ENCODE results near the gene CNTN4.

Gene CNTN4

DNA sequence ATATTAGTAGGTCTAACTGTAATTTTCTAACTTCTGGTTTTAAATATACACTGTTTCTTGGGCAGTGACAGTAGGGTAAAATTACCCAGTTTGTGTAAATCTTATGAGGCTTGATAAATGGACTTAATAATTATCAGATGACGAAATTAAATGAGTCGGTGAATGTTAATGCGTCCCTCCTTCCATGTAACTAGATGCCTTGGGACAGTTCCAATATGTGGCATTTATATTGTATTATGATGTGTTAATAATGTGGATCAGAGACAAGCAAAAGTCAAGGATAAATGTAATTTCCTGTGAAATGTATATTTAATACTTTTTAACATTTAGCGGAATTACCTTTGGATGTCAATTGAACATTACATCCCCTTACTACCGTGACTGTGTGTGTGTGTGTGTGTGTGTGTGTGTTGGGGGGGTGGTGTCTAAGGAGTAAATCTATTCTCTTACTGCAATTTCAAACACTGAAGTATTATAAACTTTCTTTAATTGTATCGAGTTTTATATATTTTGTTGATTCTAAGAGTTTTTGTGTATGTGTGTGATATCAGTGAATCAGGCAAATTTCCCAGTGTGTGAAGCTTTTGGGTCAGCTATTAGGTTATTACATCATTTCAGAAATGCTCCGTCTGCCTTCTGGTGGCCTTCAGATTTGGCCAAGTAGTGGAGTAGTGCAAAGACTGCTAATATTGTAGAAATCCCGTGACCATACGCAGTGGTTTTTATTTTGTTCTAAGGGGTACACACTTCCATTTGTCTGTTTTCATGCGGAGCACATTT lies 50.1 kb downstream of the CNTN4 start:
- no peaks in the 10 kb centered on the region for H3K4me1 ChIP-seq (ENCODE audit: control insufficient read depth in 2 of 2, insufficient read depth in 1 of 2, low read depth in 1 of 2, low read length in 2 of 2)
- no peak overlapping the region for H3K18ac ChIP-seq (ENCODE audit: low read length)
- DNase-seq (ENCODE audit: low spot score): no peak
- H3K27ac ChIP-seq (replicated peaks; ENCODE audit: low read length): no peak overlapping the region
- no peak overlapping the region for H2AK5ac ChIP-seq (ENCODE audit: low read depth, low read length)
- H2BK15ac ChIP-seq (ENCODE audit: low read length): no peak overlapping the region
- H3K4me3 ChIP-seq (ENCODE audit: low read length in 2 of 2): no peak overlapping the region
- H3K36me3 ChIP-seq (replicated peaks in 1 of 2; ENCODE audit: control insufficient read depth in 2 of 2, insufficient read depth in 2 of 2, low read length in 2 of 2): no peaks in the 10 kb centered on the region
- H3K9ac ChIP-seq (ENCODE audit: low read depth, low read length, poor library complexity): no peak overlapping the region
- 100% methylated on average over 1 of the region's 10 CpGs; no CpG with 5 or more reads in 1 of the 2 donors for WGBS, 2 donors (ENCODE audit: extremely low coverage in 2 of 2, insufficient read length in 2 of 2, insufficient replicate concordance in 1 of 2)
- no peaks in the 10 kb centered on the region for H3K79me1 ChIP-seq (ENCODE audit: low read depth, low read length)
- H4K8ac ChIP-seq (ENCODE audit: low read depth, low read length): no peak overlapping the region
- no peak overlapping the region for H3K4ac ChIP-seq (ENCODE audit: low read length)
- H3K27me3 ChIP-seq (ENCODE audit: control insufficient read depth in 3 of 3, insufficient read depth in 3 of 3, low read depth in 1 of 3, low read length in 3 of 3): no peaks in the 10 kb centered on the region
- H3K4me2 ChIP-seq (ENCODE audit: insufficient read depth, low read length, poor library complexity, severe bottlenecking): no peak overlapping the region
- no peak overlapping the region for H2BK120ac ChIP-seq (ENCODE audit: low read depth, low read length)
- no peak overlapping the region for H4K91ac ChIP-seq (ENCODE audit: low read depth, low read length, poor library complexity)
- H3K9me3 ChIP-seq (replicated peaks in 1 of 2; ENCODE audit: control insufficient read depth in 2 of 2, insufficient read depth in 1 of 2, low read depth in 1 of 2, low read length in 2 of 2): no peaks in the 10 kb centered on the region
- H3K14ac ChIP-seq (ENCODE audit: low read length): no peak overlapping the region
- H3K23ac ChIP-seq (ENCODE audit: low read depth, low read length, poor library complexity): no peak overlapping the region
- H2BK12ac ChIP-seq (ENCODE audit: low read length): no peak overlapping the region
- H2AFZ ChIP-seq (ENCODE audit: low read length): no peak overlapping the region
- H2BK5ac ChIP-seq (ENCODE audit: low read length): no peak overlapping the region

GRCh38 chr3:2153053-2153452 lies 54.4 kb downstream of the CNTN4 start:
- Histone ChIP-seq H2AK5ac (ENCODE audit: low read depth, low read length) (no peak overlapping the region), H3K4me1 (ENCODE audit: control insufficient read depth in 2 of 2, insufficient read depth in 1 of 2, low read depth in 1 of 2, low read length in 2 of 2) (no peaks in the 10 kb centered on the region), H3K79me1 (ENCODE audit: low read depth, low read length) (no peaks in the 10 kb centered on the region), H2BK15ac (ENCODE audit: low read length) (no peak overlapping the region), H3K4me2 (ENCODE audit: insufficient read depth, low read length, poor library complexity, severe bottlenecking) (no peak overlapping the region), H3K27me3 (ENCODE audit: control insufficient read depth in 3 of 3, insufficient read depth in 3 of 3, low read depth in 1 of 3, low read length in 3 of 3) (no peaks in the 10 kb centered on the region), H2BK12ac (ENCODE audit: low read length) (no peak overlapping the region), H3K4ac (ENCODE audit: low read length) (no peak overlapping the region), H2BK5ac (ENCODE audit: low read length) (no peak overlapping the region), H3K14ac (ENCODE audit: low read length) (no peak overlapping the region), H4K8ac (ENCODE audit: low read depth, low read length) (no peak overlapping the region), H3K23ac (ENCODE audit: low read depth, low read length, poor library complexity) (no peak overlapping the region), H4K91ac (ENCODE audit: low read depth, low read length, poor library complexity) (no peak overlapping the region), H2BK120ac (ENCODE audit: low read depth, low read length) (no peak overlapping the region), H3K9ac (ENCODE audit: low read depth, low read length, poor library complexity) (no peak overlapping the region), H3K9me3 (replicated peaks in 1 of 2; ENCODE audit: control insufficient read depth in 2 of 2, insufficient read depth in 1 of 2, low read depth in 1 of 2, low read length in 2 of 2) (no peaks in the 10 kb centered on the region), H3K4me3 (ENCODE audit: low read length in 2 of 2) (no peak overlapping the region), H3K18ac (ENCODE audit: low read length) (no peak overlapping the region), H3K27ac (replicated peaks; ENCODE audit: low read length) (no peak overlapping the region), H3K36me3 (replicated peaks in 1 of 2; ENCODE audit: control insufficient read depth in 2 of 2, insufficient read depth in 2 of 2, low read length in 2 of 2) (no peaks in the 10 kb centered on the region), H2AFZ (ENCODE audit: low read length) (no peak overlapping the region)
- no CpG with 5 or more reads among the region's 2 CpGs for WGBS, 2 donors (ENCODE audit: extremely low coverage in 2 of 2, insufficient read length in 2 of 2, insufficient replicate concordance in 1 of 2)
- no peak for DNase-seq (ENCODE audit: low spot score)

GRCh38 chr3:2153547-2153946 lies 54.9 kb downstream of the CNTN4 start:
- Histone ChIP-seq H3K4me3 (ENCODE audit: low read length in 2 of 2) (no peak overlapping the region), H3K4ac (ENCODE audit: low read length) (no peak overlapping the region), H3K18ac (ENCODE audit: low read length) (no peak overlapping the region), H2BK15ac (ENCODE audit: low read length) (no peak overlapping the region), H3K36me3 (replicated peaks in 1 of 2; ENCODE audit: control insufficient read depth in 2 of 2, insufficient read depth in 2 of 2, low read length in 2 of 2) (no peaks in the 10 kb centered on the region), H3K14ac (ENCODE audit: low read length) (no peak overlapping the region), H2AK5ac (ENCODE audit: low read depth, low read length) (no peak overlapping the region), H3K27ac (replicated peaks; ENCODE audit: low read length) (no peak overlapping the region), H2AFZ (ENCODE audit: low read length) (no peak overlapping the region), H2BK5ac (ENCODE audit: low read length) (no peak overlapping the region), H2BK120ac (ENCODE audit: low read depth, low read length) (no peak overlapping the region), H2BK12ac (ENCODE audit: low read length) (no peak overlapping the region), H3K79me1 (ENCODE audit: low read depth, low read length) (no peaks in the 10 kb centered on the region), H3K4me2 (ENCODE audit: insufficient read depth, low read length, poor library complexity, severe bottlenecking) (no peak overlapping the region), H3K9me3 (replicated peaks in 1 of 2; ENCODE audit: control insufficient read depth in 2 of 2, insufficient read depth in 1 of 2, low read depth in 1 of 2, low read length in 2 of 2) (no peaks in the 10 kb centered on the region), H3K23ac (ENCODE audit: low read depth, low read length, poor library complexity) (no peak overlapping the region), H4K91ac (ENCODE audit: low read depth, low read length, poor library complexity) (no peak overlapping the region), H3K4me1 (ENCODE audit: control insufficient read depth in 2 of 2, insufficient read depth in 1 of 2, low read depth in 1 of 2, low read length in 2 of 2) (no peaks in the 10 kb centered on the region), H4K8ac (ENCODE audit: low read depth, low read length) (no peak overlapping the region), H3K27me3 (ENCODE audit: control insufficient read depth in 3 of 3, insufficient read depth in 3 of 3, low read depth in 1 of 3, low read length in 3 of 3) (no peaks in the 10 kb centered on the region), H3K9ac (ENCODE audit: low read depth, low read length, poor library complexity) (no peak overlapping the region)
- no CpG with 5 or more reads among the region's 5 CpGs for WGBS, 2 donors (ENCODE audit: extremely low coverage in 2 of 2, insufficient read length in 2 of 2, insufficient replicate concordance in 1 of 2)
- no peak for DNase-seq (ENCODE audit: low spot score)

DNA sequence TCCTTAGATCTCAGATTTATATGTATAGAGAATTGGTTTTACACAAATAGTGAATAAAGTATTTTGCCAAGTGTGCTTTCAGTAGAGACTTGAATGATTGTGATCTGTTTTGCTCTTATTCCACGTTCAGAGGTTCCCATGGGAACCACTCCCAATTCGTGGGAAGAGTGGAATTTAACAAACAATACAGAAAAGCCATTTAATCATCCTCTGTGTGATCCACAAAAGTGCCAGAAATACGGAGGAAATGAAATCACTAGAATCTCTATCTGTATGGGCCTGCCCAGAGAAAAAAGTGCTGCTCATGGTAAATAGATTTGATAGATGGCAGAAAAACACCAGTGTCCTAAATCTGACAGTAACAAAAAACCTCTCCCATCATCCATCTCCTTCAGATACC lies 56.0 kb downstream of the CNTN4 start:
- no peak overlapping the region for H3K18ac ChIP-seq (ENCODE audit: low read length)
- H3K4me3 ChIP-seq (ENCODE audit: low read length in 2 of 2): no peak overlapping the region
- no peak overlapping the region for H3K9ac ChIP-seq (ENCODE audit: low read depth, low read length, poor library complexity)
- no peaks in the 10 kb centered on the region for H3K9me3 ChIP-seq (replicated peaks in 1 of 2; ENCODE audit: control insufficient read depth in 2 of 2, insufficient read depth in 1 of 2, low read depth in 1 of 2, low read length in 2 of 2)
- DNase-seq (ENCODE audit: low spot score): no peak
- H2AK5ac ChIP-seq (ENCODE audit: low read depth, low read length): no peak overlapping the region
- H2AFZ ChIP-seq (ENCODE audit: low read length): no peak overlapping the region
- H3K23ac ChIP-seq (ENCODE audit: low read depth, low read length, poor library complexity): no peak overlapping the region
- no peak overlapping the region for H2BK5ac ChIP-seq (ENCODE audit: low read length)
- H2BK15ac ChIP-seq (ENCODE audit: low read length): no peak overlapping the region
- H3K27me3 ChIP-seq (ENCODE audit: control insufficient read depth in 3 of 3, insufficient read depth in 3 of 3, low read depth in 1 of 3, low read length in 3 of 3): no peaks in the 10 kb centered on the region
- no peaks in the 10 kb centered on the region for H3K79me1 ChIP-seq (ENCODE audit: low read depth, low read length)
- H3K4ac ChIP-seq (ENCODE audit: low read length): no peak overlapping the region
- no CpG with 5 or more reads among the region's 3 CpGs for WGBS, 2 donors (ENCODE audit: extremely low coverage in 2 of 2, insufficient read length in 2 of 2, insufficient replicate concordance in 1 of 2)
- H3K4me2 ChIP-seq (ENCODE audit: insufficient read depth, low read length, poor library complexity, severe bottlenecking): no peak overlapping the region
- H3K14ac ChIP-seq (ENCODE audit: low read length): no peak overlapping the region
- H2BK12ac ChIP-seq (ENCODE audit: low read length): no peak overlapping the region
- H3K27ac ChIP-seq (replicated peaks; ENCODE audit: low read length): no peak overlapping the region
- H4K8ac ChIP-seq (ENCODE audit: low read depth, low read length): no peak overlapping the region
- H2BK120ac ChIP-seq (ENCODE audit: low read depth, low read length): no peak overlapping the region
- no peak overlapping the region for H4K91ac ChIP-seq (ENCODE audit: low read depth, low read length, poor library complexity)
- no peaks in the 10 kb centered on the region for H3K36me3 ChIP-seq (replicated peaks in 1 of 2; ENCODE audit: control insufficient read depth in 2 of 2, insufficient read depth in 2 of 2, low read length in 2 of 2)
- no peaks in the 10 kb centered on the region for H3K4me1 ChIP-seq (ENCODE audit: control insufficient read depth in 2 of 2, insufficient read depth in 1 of 2, low read depth in 1 of 2, low read length in 2 of 2)

All from neuronal stem cell (in vitro differentiated cells).